Left renal pelvis (tissue), 4 donors: ENCODE results near the gene CRIM1. TPM values are rescaled to one million over a fixed set of nuclear protein-coding genes. Genes with fewer than 3 reads are reported as not detected.

Experiments
- DNase-seq, 4 donors: peaks; one replicate each; pipeline ENCODE4 v3.0.0-alpha.2; 2013; ENCODE audit warnings: low read depth in 4 of 4, low spot score in 3 of 4
- polyA plus RNA-seq, 4 donors: library from polyadenylated mRNA; unstranded; fragments of 120-200 nt; gene quantifications; one replicate each; pipeline ENCODE4 v1.2.1, GENCODE V29; 2013; ENCODE audit not compliant: insufficient read length in 4 of 4

The CRIM1 gene
- polyA plus RNA-seq, 4 donors: 45.8 to 111 (median 90.2) TPM

DNA sequence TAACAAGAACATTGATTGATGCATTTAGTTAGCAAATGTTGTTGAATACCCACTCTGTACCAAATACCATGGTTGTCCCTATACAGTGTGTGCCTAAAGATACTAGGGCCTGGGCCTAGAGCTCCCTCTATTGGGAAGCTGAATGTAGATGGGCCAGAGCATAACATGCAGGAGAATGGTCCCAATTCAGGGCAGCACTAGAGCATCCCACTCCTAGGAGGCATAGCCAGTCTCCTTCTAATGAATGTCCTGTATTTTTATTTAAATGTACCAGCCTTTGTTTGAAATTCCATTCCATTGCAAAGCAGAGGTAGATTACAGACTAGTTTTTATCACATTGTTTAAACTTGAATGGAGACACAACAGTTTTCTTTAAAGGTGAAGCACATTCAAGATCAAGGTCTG lies 151.8 kb downstream of the CRIM1 start:
- peak in 1 of 4 donors; percentile 27 for DNase-seq

- no peak for DNase-seq
Measured at GRCh38 chr2:36509075-36509474, 153.5 kb downstream of the CRIM1 start.

DNA sequence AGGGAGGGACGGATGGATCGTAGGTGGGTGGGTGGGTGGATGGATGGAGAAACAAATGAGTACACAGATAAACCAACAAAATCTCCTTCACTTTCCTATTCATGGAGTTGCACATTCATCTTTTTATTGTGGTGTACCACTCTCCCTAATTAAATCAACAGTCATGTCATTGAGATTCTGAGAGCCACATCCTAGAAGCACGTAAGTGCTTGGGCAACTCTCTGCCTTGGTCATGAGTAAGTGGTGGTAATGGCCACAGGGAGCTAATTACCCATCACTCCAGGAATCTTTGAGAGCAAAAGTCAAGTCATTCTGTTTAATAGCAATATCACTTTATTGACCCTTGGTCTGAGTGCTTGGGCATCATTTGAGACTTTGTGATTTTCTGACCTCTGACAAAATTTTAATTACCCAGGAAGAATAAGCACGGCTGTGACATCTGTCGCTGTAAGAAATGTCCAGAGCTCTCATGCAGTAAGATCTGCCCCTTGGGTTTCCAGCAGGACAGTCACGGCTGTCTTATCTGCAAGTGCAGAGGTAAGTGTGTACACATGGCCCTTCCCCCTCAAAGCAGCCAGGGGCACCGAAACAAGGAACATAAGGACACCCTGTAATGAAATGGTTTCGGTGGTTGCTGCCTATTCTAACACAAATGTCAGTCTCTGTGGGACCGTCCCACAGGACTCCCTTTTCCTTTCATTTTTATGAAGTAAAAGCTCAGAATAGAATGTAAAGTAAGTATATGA lies 156.5 kb downstream of the CRIM1 start:
- DNase-seq: no peak

DNA sequence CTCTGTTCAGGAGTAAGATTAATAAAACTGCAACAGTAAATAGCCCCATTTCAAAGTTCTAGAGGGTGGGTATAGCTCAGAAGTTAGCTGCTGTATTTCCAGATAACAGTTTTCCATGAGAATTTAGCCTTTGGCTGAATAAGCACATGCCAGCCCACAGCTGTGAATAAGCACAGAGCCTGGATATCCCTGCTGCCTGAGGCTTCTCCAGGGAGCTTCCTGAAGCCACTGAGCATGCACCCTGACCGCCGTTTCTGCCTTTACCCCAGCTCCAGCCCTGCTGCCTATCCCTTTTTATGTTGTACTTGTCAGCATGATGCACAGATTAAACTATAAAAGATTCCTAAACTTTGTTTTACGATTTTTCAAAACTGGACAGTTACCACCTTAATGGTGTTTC lies 157.1 kb downstream of the CRIM1 start:
- no peak for DNase-seq

GRCh38 chr2:36513661-36514060 lies 158.1 kb downstream of the CRIM1 start:
- DNase-seq: no peak

DNA sequence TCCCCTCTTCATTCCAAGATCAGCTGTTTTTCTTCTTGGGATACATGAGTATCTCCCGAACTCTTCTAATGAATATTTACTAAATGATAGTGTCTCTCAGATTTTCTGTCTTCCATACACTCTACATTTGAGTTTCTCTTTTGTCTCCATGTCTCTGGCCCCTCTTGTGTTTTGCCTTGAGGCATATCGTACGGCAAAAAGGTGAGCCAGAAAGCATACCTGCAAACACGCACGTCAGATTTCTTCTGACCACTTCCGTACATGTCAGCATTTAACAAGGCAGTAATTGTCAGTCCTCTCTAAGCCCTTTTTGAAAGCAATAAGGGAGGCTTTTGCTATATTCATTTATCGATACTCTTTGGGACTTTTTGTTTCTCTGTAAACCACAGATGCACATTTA lies 160.0 kb downstream of the CRIM1 start:
- DNase-seq: no peak

DNA sequence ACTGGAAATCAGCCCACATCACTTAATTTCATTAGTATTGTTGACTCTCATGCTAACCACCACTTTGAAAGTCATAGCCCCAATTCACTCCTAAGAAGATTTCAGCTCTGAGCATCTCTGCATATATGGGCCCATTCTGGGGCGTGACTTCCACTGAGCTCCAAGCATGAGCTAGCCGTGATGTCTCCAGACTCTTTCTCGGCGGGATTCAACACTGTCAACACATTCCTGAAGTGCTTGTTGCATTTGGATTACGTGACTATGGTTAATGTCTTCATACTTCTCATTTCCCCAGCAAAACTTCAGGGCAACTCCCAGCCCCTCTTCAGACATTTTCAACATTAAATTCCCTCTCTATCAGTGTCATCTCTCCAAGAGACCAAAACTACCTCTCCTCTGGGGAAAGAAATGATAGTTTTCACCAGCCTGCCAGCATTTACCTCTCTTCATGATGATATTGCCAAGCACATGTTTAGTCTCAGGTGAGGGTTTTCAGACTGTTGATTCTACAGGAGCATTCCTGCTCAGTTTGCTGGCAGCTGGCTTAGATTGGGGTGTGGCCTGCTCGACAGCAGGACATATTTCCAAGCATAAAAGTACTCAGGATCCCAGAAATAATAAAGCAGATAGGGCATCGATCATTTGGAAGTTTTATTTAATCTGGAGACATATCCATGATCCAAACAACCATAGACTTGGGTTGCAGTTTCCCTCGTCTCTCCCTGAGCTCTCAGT lies 160.7 kb downstream of the CRIM1 start:
- DNase-seq: no peak

DNA sequence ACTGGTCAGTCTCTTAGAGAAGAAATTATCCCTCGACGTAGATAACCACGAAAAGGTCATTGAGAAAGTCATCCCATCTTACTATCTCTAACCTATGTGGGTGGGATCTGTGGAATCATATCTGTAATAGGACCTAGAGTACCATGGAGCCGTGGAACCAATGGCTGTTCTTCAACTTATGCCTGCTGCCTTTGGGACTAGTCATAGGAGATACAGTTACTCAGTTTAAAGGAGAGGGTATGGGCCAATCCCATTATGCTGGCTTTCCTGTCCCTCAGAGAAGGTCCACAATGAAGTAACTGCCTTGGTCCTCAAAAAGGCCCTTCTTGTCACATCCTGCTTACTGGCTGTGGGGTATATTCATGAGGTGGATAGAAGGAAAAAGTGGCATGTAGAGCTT lies 164.9 kb downstream of the CRIM1 start:
- no peak for DNase-seq

DNA sequence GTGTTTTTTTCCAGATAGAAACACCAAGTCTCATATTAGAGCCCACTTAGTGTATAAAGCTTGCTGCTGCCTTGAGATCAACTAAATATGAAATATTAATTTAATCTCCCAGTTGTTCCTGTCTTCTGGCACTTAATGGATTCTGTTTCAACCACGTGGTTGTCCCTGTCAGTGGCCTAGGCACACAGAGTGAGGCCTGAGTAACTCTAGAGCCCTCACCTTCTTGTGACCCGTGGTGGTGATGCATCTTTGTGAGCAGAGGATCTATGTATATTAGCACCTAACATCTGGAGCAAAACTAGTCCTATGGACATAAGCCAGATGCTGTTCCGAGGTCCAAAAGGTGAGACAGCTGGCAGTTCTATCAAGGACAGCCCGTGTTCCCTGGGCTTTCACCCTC lies 167.6 kb downstream of the CRIM1 start:
- DNase-seq: no peak

- no peak for DNase-seq
Measured at GRCh38 chr2:36525245-36525644, 169.7 kb downstream of the CRIM1 start.

GRCh38 chr2:36526226-36526625 lies 170.6 kb downstream of the CRIM1 start:
- DNase-seq: no peak

DNA sequence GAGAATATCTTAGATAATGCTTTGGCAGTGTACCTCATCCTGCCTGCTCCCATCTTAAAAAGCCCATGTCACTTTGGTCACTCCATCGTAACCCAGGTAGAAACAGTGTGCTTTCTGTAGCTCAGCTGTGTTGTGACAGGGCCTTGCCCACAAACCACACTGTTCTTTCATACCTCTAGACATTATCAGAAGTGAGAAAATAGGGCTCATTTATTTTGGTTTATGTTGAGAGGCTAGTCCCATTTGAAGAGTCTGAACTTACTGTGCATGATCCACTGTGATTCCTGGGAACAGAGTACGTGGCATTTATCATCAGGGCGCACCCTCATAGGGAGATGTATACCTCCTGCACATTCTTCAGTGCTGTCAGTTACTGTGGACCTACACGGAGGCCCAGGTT lies 172.7 kb downstream of the CRIM1 start:
- DNase-seq: no peak

DNA sequence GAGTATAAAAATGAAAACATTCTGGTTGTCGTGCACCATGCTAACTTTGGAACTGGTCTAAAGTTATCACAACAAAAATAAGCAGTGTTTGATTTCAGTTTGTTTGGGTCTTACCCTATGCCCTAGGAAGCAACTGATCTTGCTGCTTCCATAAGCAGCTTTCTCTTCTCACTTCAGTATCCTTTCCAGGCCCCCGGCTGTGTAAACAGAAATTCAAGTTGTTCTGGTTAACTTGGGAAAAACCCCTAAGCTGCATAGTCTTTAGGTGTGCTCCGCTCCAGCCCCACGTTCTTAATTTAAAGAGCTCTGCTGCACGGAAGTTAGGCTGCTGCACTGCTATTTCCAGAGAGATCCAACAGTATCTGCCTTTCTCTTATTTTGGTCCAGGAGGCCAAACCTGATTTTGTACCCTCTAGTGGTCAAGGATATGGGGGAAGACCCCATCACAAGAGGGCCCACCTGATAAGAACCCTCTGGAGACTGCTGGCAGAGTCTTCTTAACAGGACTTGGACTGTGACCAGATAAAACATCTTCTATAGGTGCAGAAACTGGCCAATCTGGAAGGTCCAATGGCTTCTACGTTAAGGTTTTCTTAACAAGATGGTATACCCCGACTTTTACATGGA lies 173.3 kb downstream of the CRIM1 start:
- no peak for DNase-seq

DNA sequence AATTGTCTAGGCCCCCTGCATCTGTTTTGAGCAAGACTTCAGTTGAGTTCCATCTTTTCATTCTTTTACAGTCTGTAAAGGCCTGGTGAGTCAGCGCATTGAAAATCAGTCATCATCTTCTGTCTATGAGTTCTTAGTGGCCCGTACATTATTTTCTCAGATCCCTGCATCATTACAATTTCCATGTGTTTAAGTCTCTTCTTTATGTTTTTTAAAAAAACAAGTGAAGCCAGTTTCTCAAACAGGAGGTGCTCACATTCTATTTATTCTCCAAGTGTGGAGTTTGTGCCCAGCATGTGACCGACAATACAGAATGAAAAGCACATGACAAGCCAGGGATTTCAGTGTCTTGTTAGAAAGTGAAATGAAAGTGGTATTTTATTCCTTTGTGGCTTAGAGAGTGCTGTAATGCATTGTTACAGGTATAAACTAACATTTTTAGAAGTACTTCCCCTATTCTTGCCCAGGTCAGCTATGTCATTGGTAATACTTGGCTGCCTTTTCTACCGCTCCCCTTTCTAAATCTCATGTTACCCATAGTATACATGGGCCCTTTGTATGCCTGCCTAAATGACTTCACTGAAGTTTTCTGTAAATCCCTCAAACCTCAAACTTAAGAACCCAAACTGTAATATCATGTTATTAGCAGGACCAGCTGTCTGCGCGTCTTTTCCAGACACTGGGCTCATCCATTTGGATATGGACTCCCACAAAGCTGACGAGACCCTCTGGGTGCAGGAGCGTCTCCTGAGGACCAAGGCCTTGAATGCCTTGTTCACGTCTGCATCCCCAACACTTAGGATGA lies 174.8 kb downstream of the CRIM1 start:
- no peak for DNase-seq

DNA sequence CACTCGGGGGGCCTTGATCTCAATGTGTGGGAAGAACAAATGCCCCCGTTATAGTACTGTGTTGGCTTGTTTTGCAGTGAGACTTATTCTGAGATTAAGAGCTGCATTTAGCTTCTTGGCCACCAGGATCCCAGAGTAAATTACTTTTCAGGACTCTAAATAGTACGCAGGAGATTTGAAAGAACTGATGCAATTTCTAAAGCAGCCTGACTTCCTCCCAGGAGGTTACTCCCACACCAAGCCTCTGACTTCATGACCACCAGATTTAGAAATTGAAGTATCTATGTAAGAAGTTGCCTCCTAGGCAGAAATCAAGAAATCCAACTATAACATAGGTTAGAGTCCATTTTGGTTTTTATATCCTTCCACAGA lies 175.4 kb downstream of the CRIM1 start:
- DNase-seq: no peak

DNA sequence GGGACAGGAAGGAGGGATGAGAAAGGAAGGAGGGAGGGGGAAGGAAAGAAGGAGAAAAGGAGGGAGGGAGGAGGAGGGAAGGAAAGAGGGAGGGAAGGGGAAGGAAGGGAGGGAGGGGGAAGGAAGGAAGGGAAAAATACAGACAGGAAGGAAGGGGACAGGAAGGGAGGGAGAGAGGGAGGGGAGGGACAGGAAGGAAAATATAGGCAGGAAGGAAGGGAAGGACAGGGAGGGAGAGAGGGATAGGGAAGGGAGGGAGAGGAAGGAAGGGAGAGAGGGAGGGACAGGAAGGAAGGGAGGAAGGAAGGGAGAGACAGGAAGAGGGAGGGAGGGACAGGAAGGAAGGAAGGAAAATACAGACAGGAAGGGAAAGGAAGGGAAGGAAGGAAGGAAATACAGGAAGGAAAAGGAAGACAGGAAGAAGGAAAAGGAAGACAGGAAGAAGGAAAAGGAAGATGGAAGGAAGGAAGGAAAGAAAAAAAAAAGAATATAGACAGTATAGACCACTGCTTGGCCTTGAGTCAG lies 178.8 kb downstream of the CRIM1 start:
- no peak for DNase-seq

DNA sequence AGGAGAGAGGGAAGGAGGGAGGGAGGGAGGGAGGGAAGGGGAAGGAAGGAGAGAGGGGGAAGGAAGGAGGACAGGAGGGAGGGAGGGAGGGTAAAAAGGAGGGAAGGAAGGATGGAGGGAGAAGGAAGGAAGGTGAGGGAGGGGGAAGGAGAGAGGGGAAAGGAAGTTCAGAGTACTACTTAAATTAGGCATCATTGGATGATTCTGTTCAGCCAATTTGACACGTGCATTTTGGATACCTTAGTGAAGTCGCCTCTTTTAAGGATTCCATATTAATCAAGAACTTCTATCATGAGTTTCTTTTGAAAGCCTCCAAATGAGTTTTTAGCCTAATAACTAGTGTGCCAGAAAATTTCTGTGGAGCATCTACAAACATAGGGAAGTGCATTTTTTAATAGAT lies 179.5 kb downstream of the CRIM1 start:
- no peak for DNase-seq

DNA sequence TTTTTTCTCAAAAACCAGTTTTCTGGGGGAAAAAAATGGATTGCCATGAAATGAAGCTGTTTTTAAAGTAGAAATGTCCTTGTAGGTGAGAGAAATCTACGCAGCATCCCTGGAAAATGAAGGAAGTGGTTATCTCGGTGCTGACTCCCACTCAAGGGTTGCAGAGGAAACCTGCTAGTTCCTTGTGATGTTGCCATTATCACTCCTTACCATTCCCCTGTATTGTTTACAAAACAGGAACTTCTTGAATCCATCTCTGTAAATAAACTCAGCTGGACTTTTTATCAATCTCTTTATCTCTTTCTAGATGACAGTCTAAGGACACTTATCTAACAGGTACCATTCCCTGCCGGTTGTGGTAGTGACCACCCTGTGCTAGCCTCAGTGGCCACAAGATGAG lies 181.2 kb downstream of the CRIM1 start:
- DNase-seq: no peak

GRCh38 chr2:36538335-36538734 lies 182.8 kb downstream of the CRIM1 start:
- DNase-seq: no peak

DNA sequence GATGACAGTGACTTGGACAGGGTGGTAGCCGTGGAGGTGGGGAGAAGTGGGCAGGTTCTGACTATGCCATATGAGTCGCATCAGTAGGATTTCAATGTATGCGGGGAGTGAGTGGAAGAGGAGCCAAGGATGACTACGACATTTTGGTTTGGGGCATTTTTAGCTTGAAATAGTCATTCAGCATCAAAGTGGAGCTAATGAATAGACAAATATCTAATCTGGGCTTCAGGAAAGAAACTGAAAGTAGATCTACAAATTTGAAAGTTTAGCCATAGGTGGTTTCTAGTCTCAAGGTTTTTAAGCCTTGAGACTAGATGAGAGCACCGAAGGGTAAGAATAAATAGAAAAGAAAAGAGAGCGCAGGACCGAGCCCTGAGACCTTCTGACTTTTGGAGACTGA lies 184.1 kb downstream of the CRIM1 start:
- no peak for DNase-seq
